Adipocyte (in vitro differentiated cells): ENCODE results near the gene PLCB3.

Experiments
- DNase-seq: peaks from one replicate; pipeline ENCODE4 v3.0.0-alpha.2; 2015; ENCODE audit warnings: low read depth
- H3K27me3 ChIP-seq: replicated peaks from 2 replicates; pipeline ENCODE4 v1.7.0; 2013; ENCODE audit warnings: mild to moderate bottlenecking, low read length, moderate library complexity; ENCODE audit not compliant: control insufficient read depth, insufficient read depth
- H3K36me3 ChIP-seq: 2 replicates; pipeline ENCODE4 v1.7.0; 2013; ENCODE audit warnings: low read length, mild to moderate bottlenecking, moderate library complexity; ENCODE audit not compliant: control insufficient read depth, insufficient read depth, severe bottlenecking
- H3K4me1 ChIP-seq: 2 replicates; pipeline ENCODE4 v1.7.0; 2013; ENCODE audit warnings: mild to moderate bottlenecking, low read length, moderate library complexity; ENCODE audit not compliant: control insufficient read depth, insufficient read depth
- H3K4me3 ChIP-seq: 2 replicates; pipeline ENCODE4 v1.7.0; 2013; ENCODE audit warnings: mild to moderate bottlenecking, low read length, moderate library complexity
- H3K9ac ChIP-seq: 2 replicates; pipeline ENCODE4 v1.7.0; 2013; ENCODE audit warnings: mild to moderate bottlenecking, low read length, moderate library complexity
- H3K9me3 ChIP-seq: 2 replicates; pipeline ENCODE4 v1.7.0; 2013; ENCODE audit warnings: mild to moderate bottlenecking, low read length, moderate library complexity; ENCODE audit not compliant: control insufficient read depth

Gene PLCB3

DNA sequence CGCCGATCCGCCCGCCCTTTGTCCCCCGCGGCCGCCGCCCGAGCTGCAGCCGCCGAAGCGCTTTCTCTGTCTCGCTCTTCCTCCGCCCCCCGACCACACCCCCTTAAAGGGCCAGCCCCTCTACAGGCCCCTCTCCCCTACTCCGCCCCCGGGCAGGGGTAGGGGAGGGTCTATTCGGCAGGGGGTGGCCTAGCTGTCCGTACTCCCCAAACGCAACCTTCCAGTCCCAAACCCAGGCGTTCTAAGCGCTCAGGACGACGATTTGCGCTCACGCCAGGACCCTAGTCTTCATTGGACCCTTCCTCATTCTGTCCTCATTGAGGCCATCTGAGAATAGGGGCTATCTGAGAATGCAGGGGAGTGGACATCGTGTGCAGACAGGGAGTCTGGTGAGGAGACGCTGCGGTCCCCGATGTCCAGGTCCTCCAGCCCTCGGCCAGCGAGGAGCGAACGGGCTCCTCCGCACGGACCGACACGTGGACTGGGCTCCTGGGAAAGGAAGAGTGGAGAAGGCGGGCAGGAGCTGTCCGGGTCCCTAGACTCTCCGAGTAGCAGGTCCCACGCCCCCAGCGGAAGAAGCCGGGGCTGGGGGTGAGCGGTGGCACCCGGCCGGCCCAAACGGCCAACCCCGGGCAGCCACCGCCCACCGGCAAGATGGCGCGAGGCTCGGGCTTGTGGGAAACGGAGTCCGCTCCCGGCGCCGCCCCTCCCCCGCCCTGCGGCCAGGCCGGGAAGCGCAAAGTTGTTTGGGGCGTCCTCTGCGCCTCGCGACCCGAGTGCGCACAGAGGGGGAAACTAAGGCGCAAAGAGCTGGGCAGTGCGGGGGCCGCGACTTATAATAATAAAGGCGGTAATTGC, 4.2 kb upstream of the PLCB3 start, which contains the start of gene PPP1R14B:
TSS of gene PPP1R14B (minus strand) at position 73 of the 858 bp plus-strand sequence. CDS start 270 bp downstream, outside the sequence.
- no peaks in the 10 kb centered on the region for H3K9me3 ChIP-seq
- peak within 1 kb of the TSS; percentile 94 for H3K4me3 ChIP-seq
- H3K36me3 ChIP-seq, result peaks cover 14% of the 10 kb centered on the region
- DNase-seq, result peak; percentile 94
- peak within 1 kb of the TSS; percentile 98 for H3K9ac ChIP-seq
- H3K27me3 ChIP-seq, result no peaks in the 10 kb centered on the region
- peaks cover 40% of the 10 kb centered on the region for H3K4me1 ChIP-seq

DNA sequence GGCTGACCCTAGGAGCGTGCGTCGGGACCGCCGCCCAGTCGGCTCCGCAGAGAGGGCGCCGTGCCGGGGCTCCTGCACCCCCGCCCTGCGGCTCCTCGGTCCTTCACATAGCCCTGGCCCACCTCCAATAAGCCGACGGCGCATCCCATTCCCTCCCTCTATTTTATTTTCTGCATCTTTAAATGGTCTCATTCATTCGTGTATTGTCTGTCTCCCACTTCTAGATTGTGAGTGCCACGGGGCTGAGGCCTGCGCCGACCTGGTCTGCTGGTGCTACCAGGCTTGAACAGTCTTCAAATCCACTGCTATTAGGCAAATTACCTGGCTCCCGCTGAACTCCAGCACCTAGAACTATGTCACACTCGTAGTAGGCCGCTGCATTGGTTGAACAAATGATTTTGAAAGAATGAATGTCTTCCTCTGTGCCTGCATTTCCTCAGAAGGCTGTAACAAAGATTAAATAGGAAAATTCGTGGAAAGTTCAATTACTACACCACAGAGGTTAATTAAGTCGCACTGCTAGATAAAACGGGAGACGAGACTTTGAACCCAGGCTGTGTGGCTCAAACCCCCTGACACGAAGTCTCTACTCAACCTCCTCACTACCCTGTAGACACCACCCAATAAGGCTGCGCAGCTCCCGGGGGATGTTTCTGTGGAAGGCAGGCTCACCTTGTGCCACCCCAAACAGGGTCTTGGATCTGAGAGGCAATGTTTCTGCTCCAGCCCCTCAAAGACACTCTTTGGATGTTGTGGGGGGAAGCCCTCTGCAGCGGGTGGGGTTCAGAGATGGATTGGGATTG, 3.4 kb upstream of the PLCB3 start:
- Histone ChIP-seq H3K27me3 (no peaks in the 10 kb centered on the region), H3K36me3 (peaks cover 14% of the 10 kb centered on the region), H3K9ac (peak overlapping the region; percentile 93), H3K4me1 (peaks cover 37% of the 10 kb centered on the region), H3K9me3 (no peaks in the 10 kb centered on the region), H3K4me3 (peak overlapping the region; percentile 90)
- no peak for DNase-seq

GRCh38 chr11:64248578-64248977, 2.8 kb upstream of the PLCB3 start:
- Histone ChIP-seq H3K27me3 (no peaks in the 10 kb centered on the region), H3K4me3 (no peak overlapping the region), H3K9ac (peak overlapping the region; percentile 93), H3K9me3 (no peaks in the 10 kb centered on the region), H3K36me3 (peaks cover 8% of the 10 kb centered on the region), H3K4me1 (peaks cover 38% of the 10 kb centered on the region)
- no peak for DNase-seq

GRCh38 chr11:64249038-64249437, 2.3 kb upstream of the PLCB3 start:
- H3K36me3 ChIP-seq, result peaks cover 3% of the 10 kb centered on the region
- H3K4me3 ChIP-seq, result no peak overlapping the region
- no peak for DNase-seq
- no peaks in the 10 kb centered on the region for H3K9me3 ChIP-seq
- no peak overlapping the region for H3K9ac ChIP-seq
- peaks cover 34% of the 10 kb centered on the region for H3K4me1 ChIP-seq
- no peaks in the 10 kb centered on the region for H3K27me3 ChIP-seq

DNA sequence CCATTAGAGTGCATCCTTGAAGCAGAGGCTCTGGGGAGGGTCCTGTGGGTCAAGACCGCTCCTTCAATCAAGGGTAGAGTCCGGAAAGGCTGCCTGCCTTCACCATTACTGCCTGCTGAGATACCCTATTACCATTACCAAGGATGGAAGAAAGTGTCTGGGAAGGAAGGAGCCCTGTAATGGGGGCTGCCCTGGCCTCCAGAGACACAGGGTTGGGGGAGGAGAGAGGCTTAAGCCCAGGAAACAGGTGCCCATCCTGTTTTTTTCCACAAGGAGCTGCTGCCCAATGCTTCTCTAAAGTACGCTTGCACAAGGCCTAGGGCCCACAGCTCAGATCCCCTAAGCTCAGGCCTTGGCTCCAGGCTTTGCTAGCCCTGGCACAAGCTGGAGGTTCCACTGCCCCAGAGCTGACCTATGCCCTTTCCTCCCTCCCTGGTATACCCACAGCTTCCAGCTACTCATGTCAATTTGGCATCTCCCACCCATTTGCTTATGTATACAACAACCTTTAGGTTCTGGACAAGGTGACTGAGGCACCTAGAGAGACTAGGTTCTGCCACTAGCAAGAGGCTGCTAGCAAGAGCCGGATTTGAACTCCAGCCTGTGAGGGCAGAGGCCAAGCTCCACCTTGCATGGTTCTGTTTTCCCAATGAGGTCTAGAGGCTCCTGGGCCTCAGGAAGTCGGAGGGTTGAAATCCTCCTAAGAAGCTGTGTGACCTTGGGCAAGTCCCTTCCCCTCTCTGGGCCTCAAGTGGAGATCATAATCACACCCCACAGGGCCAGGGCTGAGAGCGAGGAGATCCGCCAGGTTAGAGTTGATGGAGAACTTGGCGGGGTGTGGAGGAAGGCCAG, 1.5 kb upstream of the PLCB3 start:
- Histone ChIP-seq H3K36me3 (no peaks in the 10 kb centered on the region), H3K9me3 (no peaks in the 10 kb centered on the region), H3K27me3 (no peaks in the 10 kb centered on the region), H3K9ac (no peak overlapping the region), H3K4me1 (peaks cover 31% of the 10 kb centered on the region), H3K4me3 (no peak overlapping the region)
- no peak for DNase-seq

DNA sequence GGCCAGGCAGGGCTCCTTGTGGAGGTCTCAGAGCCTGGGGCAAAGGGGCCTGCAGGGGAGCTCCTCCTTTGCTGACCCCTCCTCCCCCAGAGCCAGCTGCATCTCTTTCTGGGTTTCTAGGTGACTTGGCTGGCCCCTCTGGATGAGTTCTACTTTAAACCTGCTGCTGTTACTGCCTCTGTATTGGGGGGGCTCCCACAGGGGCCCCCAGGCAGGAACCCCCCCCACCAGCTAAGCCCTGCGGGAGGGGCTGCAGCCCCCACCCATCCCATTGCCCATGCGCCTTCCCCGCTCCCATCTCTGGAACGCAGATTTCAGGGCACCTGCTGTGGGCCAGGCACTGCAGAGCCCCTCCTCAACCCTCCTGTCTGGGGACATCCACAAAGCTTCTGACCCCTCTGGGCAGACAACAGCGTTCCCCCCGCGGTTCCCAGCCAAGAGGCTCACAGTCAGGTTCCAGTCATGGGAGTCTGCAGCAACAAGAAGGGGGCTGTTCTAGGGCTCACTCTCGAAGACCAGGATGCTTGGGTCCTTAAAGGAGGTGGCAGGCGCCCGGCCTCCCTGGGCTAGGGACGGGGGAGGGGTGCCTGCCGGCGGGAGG, 815 bp upstream of the PLCB3 start:
- H3K9ac ChIP-seq, result peak overlapping the region; percentile 79
- H3K27me3 ChIP-seq, result no peaks in the 10 kb centered on the region
- H3K9me3 ChIP-seq, result no peaks in the 10 kb centered on the region
- DNase-seq, result no peak
- peak overlapping the region; percentile 81 for H3K4me3 ChIP-seq
- peaks cover 5% of the 10 kb centered on the region for H3K36me3 ChIP-seq
- peaks cover 29% of the 10 kb centered on the region for H3K4me1 ChIP-seq

- Histone ChIP-seq H3K9ac (peak overlapping the region; percentile 92), H3K4me1 (peaks cover 29% of the 10 kb centered on the region), H3K27me3 (no peaks in the 10 kb centered on the region), H3K9me3 (no peaks in the 10 kb centered on the region), H3K36me3 (peaks cover 17% of the 10 kb centered on the region), H3K4me3 (peak overlapping the region; percentile 93)
- DNase-seq, result no peak
Measured at GRCh38 chr11:64251753-64252002, 348 bp downstream of the PLCB3 start.

DNA sequence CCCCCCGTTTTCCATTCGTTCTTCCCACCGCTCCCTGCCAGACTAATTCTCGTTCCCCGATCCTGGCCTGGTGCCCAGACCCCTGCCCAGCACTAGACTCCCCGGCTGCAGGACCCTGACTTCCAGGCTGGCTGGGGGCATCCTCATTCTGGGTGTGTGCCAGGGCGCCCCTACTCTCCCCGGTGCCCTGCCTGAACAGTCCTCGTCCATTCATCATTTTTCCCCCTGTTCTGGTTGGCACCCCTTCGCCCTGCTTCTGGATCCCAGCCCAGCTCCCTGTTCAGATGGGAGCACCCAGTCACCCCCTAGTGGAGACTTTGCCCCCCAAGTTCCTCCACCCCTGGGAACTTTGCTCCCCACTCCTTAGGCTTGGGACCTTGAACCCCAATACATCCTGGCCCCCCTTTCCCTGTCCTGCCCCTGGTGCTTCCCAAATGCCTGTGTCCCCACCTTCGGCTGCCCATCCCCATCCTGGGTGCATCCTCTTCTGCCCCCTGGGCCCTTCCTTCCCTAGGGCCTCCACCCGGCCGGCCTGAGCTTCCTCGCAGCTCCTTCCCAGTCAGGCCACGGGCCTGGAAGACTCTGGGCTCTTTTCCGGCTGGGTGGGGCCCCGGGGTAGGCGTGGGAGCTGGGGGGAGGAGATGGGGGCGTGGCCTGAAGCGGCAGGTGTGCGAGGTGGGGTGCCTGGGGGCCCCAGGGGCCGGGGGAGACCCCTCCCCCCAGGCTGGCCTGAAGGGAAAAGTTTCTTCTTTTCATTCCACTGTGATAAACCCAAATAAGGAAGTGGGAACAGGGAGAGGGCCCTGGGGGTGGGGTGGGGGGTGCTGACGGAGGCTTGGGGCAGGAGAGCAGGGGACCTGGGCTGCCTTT, 908 bp downstream of the PLCB3 start:
- peaks cover 29% of the 10 kb centered on the region for H3K4me1 ChIP-seq
- H3K9ac ChIP-seq, result peak overlapping the region; percentile 92
- no peaks in the 10 kb centered on the region for H3K9me3 ChIP-seq
- H3K36me3 ChIP-seq, result peaks cover 17% of the 10 kb centered on the region
- peak overlapping the region; percentile 93 for H3K4me3 ChIP-seq
- H3K27me3 ChIP-seq, result no peaks in the 10 kb centered on the region
- DNase-seq, result peak; percentile 49

DNA sequence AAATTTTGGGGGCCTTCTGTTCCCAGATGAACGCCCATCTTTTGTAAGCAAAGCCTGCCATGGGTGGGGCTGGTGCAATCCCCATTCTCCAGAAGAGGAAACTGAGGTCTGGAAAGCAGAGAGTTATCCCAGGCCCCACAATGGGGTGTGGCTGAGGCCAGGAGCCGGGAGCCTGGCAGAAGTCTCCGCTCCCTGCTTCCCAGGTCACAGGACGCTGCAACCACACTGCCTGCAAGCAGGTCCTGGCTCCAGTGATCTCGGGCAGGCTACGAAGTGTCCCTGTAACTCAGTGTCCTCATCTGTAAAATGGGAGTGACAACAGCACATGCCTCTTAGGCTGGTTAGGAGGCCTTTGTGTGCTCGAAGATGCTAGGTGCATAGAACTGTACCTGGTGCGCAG, 1.7 kb downstream of the PLCB3 start:
- H3K36me3 ChIP-seq, result peaks cover 23% of the 10 kb centered on the region
- H3K9ac ChIP-seq, result peak overlapping the region; percentile 42
- no peaks in the 10 kb centered on the region for H3K27me3 ChIP-seq
- H3K4me3 ChIP-seq, result no peak overlapping the region
- peaks cover 24% of the 10 kb centered on the region for H3K4me1 ChIP-seq
- DNase-seq, result no peak
- H3K9me3 ChIP-seq, result no peaks in the 10 kb centered on the region

- Histone ChIP-seq H3K4me1 (peaks cover 21% of the 10 kb centered on the region), H3K9ac (peak overlapping the region; percentile 42), H3K36me3 (peaks cover 27% of the 10 kb centered on the region), H3K9me3 (no peaks in the 10 kb centered on the region), H3K4me3 (no peak overlapping the region), H3K27me3 (no peaks in the 10 kb centered on the region)
- DNase-seq, result no peak
Measured at GRCh38 chr11:64253481-64253880, 2.2 kb downstream of the PLCB3 start.
